CD4-positive, alpha-beta memory T cell (primary cell): ENCODE measurements around the gene AGTRAP. TPM values are rescaled to one million over a fixed set of nuclear protein-coding genes. Genes with fewer than 3 reads are reported as not detected.

ENCODE experiments used
- CTCF ChIA-PET: fragments of 350-600 bp; sonication (Branson Sonifier 250); formaldehyde crosslinking; loops from one replicate; lab custom pipeline; 2021; ENCODE audit warnings: inconsistent platforms; ENCODE audit not compliant: partially characterized antibody; lab: Charles Lee
- POLR2A ChIA-PET: fragments of 350-600 bp; sonication (Branson Sonifier 250); formaldehyde crosslinking; loops from one replicate; lab custom pipeline; 2021; ENCODE audit not compliant: partially characterized antibody; lab: Charles Lee
- DNase-seq, 5 donors: peaks; one replicate each; pipeline versions ENCODE4 v3.0.0 to v3.0.0-alpha.2; 2020 to 2022; ENCODE audit warnings: mixed read lengths in 1 of 5
- H3K27ac ChIP-seq: one replicate; pipeline ENCODE4 v1.7.0; 2013; ENCODE audit warnings: low read depth, low read length
- H3K27me3 ChIP-seq: 2 replicates; pipeline ENCODE4 v1.7.0; 2013; ENCODE audit warnings: mild to moderate bottlenecking, low read length, moderate library complexity; ENCODE audit not compliant: insufficient read depth
- H3K36me3 ChIP-seq: 2 replicates; pipeline ENCODE4 v1.7.0; 2013; ENCODE audit warnings: mild to moderate bottlenecking, low read length, moderate library complexity; ENCODE audit not compliant: insufficient read depth
- H3K4me1 ChIP-seq: 2 replicates; pipeline ENCODE4 v1.7.0; 2013; ENCODE audit warnings: mild to moderate bottlenecking, low read length, moderate library complexity; ENCODE audit not compliant: insufficient read depth
- H3K4me3 ChIP-seq, 2 donors: one replicate each; pipeline ENCODE4 v1.7.0; 2013; ENCODE audit warnings: low read length in 2 of 2, mild to moderate bottlenecking in 1 of 2
- H3K9me3 ChIP-seq, 2 donors: one replicate each; pipeline ENCODE4 v1.7.0; 2013; ENCODE audit warnings: low read length in 2 of 2, control low read depth in 1 of 2; ENCODE audit not compliant: control insufficient read depth in 1 of 2
- H3K27ac Mint-ChIP-seq, 7 donors: one replicate each; pipeline ENCODE4 v1.8.0; 2020 to 2021; ENCODE audit warnings: mixed read lengths in 7 of 7, mild to moderate bottlenecking in 6 of 7, inconsistent platforms in 3 of 7, moderate library complexity in 3 of 7
- H3K27me3 Mint-ChIP-seq, 2 donors: one replicate each; pipeline ENCODE4 v1.8.0; 2020 to 2021; ENCODE audit warnings: mixed read lengths in 2 of 2
- H3K36me3 Mint-ChIP-seq, 2 donors: one replicate each; pipeline ENCODE4 v1.8.0; 2020 to 2021; ENCODE audit warnings: mixed read lengths in 2 of 2, inconsistent platforms in 1 of 2, mild to moderate bottlenecking in 1 of 2
- H3K4me1 Mint-ChIP-seq, 4 donors: one replicate each; pipeline ENCODE4 v1.8.0; 2020 to 2021; ENCODE audit warnings: mixed read lengths in 4 of 4, mild to moderate bottlenecking in 1 of 4
- H3K4me3 Mint-ChIP-seq, 8 donors: one replicate each; pipeline ENCODE4 v1.8.0; 2020 to 2021; ENCODE audit warnings: mixed read lengths in 8 of 8, mild to moderate bottlenecking in 7 of 8, moderate library complexity in 6 of 8, inconsistent platforms in 3 of 8
- H3K9me3 Mint-ChIP-seq, 8 donors: one replicate each; pipeline ENCODE4 v1.8.0; 2020 to 2021; ENCODE audit warnings: mixed read lengths in 8 of 8, mild to moderate bottlenecking in 5 of 8, inconsistent platforms in 3 of 8, moderate library complexity in 1 of 8
- intact Hi-C: fragments of 100-400 bp; cut with micrococcal nuclease; formaldehyde crosslinking; loops from one replicate; pipeline ENCODE4 v1.15.1; 2023
- polyA plus RNA-seq, 2 donors: library from polyadenylated mRNA; unstranded; fragments of 300-500 nt; fragmentation: Illumina TruSeq; gene quantifications; one replicate each; pipeline ENCODE4 v1.2.3, GENCODE V29; 2021
- total RNA-seq, 2 experiments: library from RNA; stranded (reverse); gene quantifications; one replicate each; pipeline ENCODE4 v1.2.3, GENCODE V29; 2021

AGTRAP gene
- total RNA-seq: 10 to 100 TPM; 19.0 to 21.7 TPM
- 10 to 100 TPM; 53.4 to 76.9 TPM for polyA plus RNA-seq

DNA sequence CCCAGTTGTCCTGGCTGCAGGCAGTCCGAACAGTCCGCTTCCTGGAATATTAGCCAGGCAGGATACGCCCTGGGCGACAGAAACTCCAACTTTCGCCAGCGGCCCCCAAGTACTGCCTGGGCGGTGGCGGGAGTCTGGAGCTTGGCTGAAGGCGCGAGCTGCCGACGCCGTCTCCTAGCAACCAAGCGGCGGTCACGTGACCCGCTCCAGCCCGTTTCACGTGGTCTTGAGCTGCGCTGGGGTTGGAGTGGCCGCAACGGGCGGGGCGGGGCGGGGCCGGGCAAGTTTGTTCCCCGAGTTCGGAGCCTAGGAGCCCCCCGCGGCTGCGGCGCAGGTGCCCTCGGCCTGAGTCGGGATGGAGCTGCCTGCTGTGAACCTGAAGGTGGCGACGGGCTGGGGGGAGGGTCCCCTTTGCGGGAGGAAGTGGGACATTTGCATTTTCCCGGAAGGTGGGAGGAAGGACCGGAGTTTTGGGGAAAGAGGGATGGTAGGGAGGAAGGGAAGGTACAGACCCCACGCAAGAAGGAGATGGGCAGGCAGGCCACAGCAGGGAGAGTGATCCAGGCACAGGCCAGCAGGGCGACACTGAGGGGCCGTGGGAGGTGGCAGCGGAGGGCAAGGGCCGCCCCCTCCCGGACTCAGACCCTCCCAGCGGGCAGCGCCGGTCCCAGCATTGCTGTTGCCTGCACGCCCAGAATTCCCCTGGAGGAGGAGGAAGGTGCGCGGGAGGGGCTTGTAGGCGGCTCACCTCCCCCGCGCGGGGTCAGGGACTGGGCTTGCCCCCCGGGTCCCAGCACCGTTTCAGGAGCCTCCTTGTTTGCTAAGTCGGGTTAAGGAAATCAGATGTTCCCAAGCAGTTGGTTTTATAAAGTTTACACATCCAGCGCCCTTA is at the start of gene AGTRAP:
TSS of gene AGTRAP (plus strand) at position 283 of the 892 bp plus-strand sequence. CDS start at position 356, 73 bp downstream.
- no peaks in the 10 kb centered on the region for H3K9me3 Mint-ChIP-seq
- Histone ChIP-seq H3K9me3 (no peaks in the 10 kb centered on the region), H3K4me3 (peak within 1 kb of the TSS; percentile 84 to 93), H3K27ac (peak within 1 kb of the TSS; percentile 81), H3K27me3 (no peaks in the 10 kb centered on the region), H3K4me1 (peaks cover 60% of the 10 kb centered on the region), H3K36me3 (no peaks in the 10 kb centered on the region)
- no peaks in the 10 kb centered on the region for H3K27me3 Mint-ChIP-seq
- ChIA-PET POLR2A (interaction anchor here (0.6 to 4.4 kb wide), 13 partner anchors 8 to 723 kb away, joined by 3 to 31 read pairs (median 4); partner anchors contain the start of genes CLCN6, FBXO44, FBXO6 and MTHFR), CTCF (interaction anchor here (0.8 to 3.6 kb wide), 8 partner anchors 8 to 92 kb away, joined by 3 to 20 read pairs (median 3); partner anchors contain the start of gene FBXO6)
- DNase-seq: peak; percentile 77 to 89 (median 79)
- peak within 1 kb of the TSS; percentile 89 to 97 (median 92) for H3K4me3 Mint-ChIP-seq
- peaks cover 39 to 81% (median 56%) of the 10 kb centered on the region in 4 donors for H3K4me1 Mint-ChIP-seq
- peak within 1 kb of the TSS; percentile 44 to 93 (median 87) for H3K27ac Mint-ChIP-seq
- intact Hi-C loops: loop anchor here (2.0 kb wide), 2 partner anchors 17 to 71 kb away; partner anchors contain the start of gene CLCN6
- H3K36me3 Mint-ChIP-seq: peaks cover 0 to 2% of the 10 kb centered on the region in 2 donors

DNA sequence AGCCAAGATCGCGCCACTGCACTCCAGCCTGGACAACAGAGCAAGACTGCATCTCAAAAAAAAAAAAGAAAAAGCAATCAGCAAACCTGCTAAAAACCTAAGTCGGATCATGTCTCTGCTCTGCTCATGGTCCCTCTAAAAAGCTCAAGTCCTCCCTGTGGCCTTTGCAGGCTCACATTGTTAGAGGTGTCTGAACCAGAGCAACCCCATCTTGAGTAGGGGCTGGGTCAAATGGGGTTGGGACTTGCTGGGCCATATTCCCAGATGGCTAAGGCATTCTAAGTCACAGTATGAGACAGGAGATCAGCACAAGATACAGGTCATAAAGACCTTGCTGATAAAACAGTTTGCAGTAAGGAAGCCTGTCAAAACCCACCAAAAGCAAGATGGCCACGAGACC is 47.4 kb upstream of the AGTRAP start:
- CTCF ChIA-PET: no interaction called here
- H3K27me3 ChIP-seq: no peaks in the 10 kb centered on the region
- intact Hi-C loops: no loop called here
- Mint-ChIP-seq H3K27ac (no peak overlapping the region), H3K4me1 (peaks cover 13 to 26% (median 21%) of the 10 kb centered on the region in 4 donors), H3K36me3 (no peaks in the 10 kb centered on the region), H3K27me3 (peaks cover 25 to 31% of the 10 kb centered on the region in 2 donors), H3K4me3 (no peak overlapping the region), H3K9me3 (peaks cover 0 to 2% (median 0%) of the 10 kb centered on the region in 8 donors)
- H3K4me1 ChIP-seq: peaks cover 27% of the 10 kb centered on the region
- no peak overlapping the region for H3K27ac ChIP-seq
- H3K9me3 ChIP-seq: no peaks in the 10 kb centered on the region
- POLR2A ChIA-PET: no interaction called here
- H3K36me3 ChIP-seq: no peaks in the 10 kb centered on the region
- no peak for DNase-seq
- H3K4me3 ChIP-seq: no peak overlapping the region

DNA sequence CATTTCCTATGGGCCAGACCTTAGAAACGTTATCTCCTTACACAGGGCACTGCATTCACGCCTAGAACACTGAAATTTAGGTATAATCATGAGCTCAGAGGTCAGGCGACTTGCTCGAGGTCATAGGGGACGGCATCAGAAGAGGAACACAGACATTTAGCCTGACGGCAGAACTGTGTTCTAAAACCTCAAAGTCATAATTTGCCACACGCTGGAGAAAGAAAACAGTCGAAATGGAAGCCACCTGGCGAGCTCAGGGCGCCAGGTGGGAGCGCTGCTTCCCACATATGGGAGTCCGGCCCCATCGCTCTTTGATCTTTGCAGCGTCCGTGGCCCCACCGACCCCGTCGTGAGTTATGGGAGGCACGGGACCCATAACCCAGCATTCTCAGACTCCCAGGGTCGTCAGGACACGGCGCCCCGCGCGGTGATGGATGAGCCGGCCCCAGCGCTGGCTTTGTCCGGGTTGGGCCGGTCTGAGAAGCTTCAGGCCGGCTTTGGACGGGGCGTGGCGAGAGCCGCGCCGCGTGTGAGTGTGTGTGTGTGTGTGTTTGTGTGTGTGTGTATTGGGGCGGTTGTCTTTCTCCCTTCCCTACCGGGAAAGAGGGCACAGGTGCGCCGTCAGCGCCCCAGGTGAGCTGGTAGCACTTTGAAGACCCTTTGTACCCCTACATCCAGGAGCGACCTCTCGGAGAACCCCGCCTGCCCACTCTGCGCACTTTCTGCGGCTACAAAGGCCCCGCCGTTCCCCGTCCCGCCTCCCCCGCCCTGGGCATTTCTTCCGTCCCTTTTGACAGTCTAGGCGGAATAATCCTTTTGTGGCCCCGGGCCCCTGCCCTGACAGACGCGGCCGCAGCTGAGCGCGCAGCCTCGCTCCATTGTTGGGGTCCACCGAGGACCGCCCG is 45.3 kb upstream of the AGTRAP start:
- peaks cover 27% of the 10 kb centered on the region for H3K4me1 ChIP-seq
- H3K27me3 ChIP-seq: no peaks in the 10 kb centered on the region
- DNase-seq: no peak
- H3K36me3 Mint-ChIP-seq: no peaks in the 10 kb centered on the region
- H3K4me1 Mint-ChIP-seq: peaks cover 15 to 31% (median 25%) of the 10 kb centered on the region in 4 donors
- CTCF ChIA-PET: interaction anchor here (1.1 to 1.5 kb wide), 2 partner anchors 20 to 37 kb away, joined by 3 to 5 read pairs; partner anchors contain the start of gene FBXO2
- no peak overlapping the region for H3K4me3 ChIP-seq
- H3K4me3 Mint-ChIP-seq: peak overlapping the region in 7 of 8 donors; percentile 54 to 82 (median 69)
- H3K9me3 Mint-ChIP-seq: peaks cover 0 to 2% (median 0%) of the 10 kb centered on the region in 8 donors
- peaks cover 28 to 36% of the 10 kb centered on the region in 2 donors for H3K27me3 Mint-ChIP-seq
- peak overlapping the region in 1 of 7 donors; percentile 66 for H3K27ac Mint-ChIP-seq
- H3K9me3 ChIP-seq: no peaks in the 10 kb centered on the region
- no peaks in the 10 kb centered on the region for H3K36me3 ChIP-seq
- POLR2A ChIA-PET: interaction anchor here (1.2 to 1.3 kb wide), 3 partner anchors 9 to 29 kb away, joined by 3 to 6 read pairs (median 4); partner anchors contain the start of genes FBXO6 and MAD2L2
- no peak overlapping the region for H3K27ac ChIP-seq
- intact Hi-C loops: no loop called here

- Histone ChIP-seq H3K9me3 (no peaks in the 10 kb centered on the region), H3K4me3 (no peak within 1 kb of the TSS), H3K4me1 (peaks cover 27% of the 10 kb centered on the region), H3K27me3 (no peaks in the 10 kb centered on the region), H3K36me3 (no peaks in the 10 kb centered on the region), H3K27ac (no peak within 1 kb of the TSS)
- intact Hi-C loops: no loop called here
- H3K27ac Mint-ChIP-seq: peak within 1 kb of the TSS in 2 of 7 donors; percentile 66 to 85
- H3K4me3 Mint-ChIP-seq: peak within 1 kb of the TSS in 7 of 8 donors; percentile 35 to 84 (median 69)
- peaks cover 0 to 2% (median 0%) of the 10 kb centered on the region in 8 donors for H3K9me3 Mint-ChIP-seq
- ChIA-PET CTCF (no interaction called here), POLR2A (interaction anchor here (1.2 to 1.3 kb wide), 2 partner anchors 10 to 28 kb away, joined by 3 to 4 read pairs; partner anchors contain the start of gene MAD2L2)
- H3K27me3 Mint-ChIP-seq: peaks cover 29 to 36% of the 10 kb centered on the region in 2 donors
- peaks cover 15 to 31% (median 25%) of the 10 kb centered on the region in 4 donors for H3K4me1 Mint-ChIP-seq
- DNase-seq: peak in 1 of 5 donors; percentile 6
- H3K36me3 Mint-ChIP-seq: no peaks in the 10 kb centered on the region
Observed at GRCh38 chr1:11691302-11691914, 44.5 kb upstream of the AGTRAP start, which contains the start of gene DRAXIN. Gene DRAXIN, plus strand, starts transcription at chr1:11691710. Its CDS starts 14,549 bp downstream, at chr1:11706259.

- H3K9me3 Mint-ChIP-seq: peaks cover 0 to 2% (median 0%) of the 10 kb centered on the region in 8 donors
- H3K27me3 Mint-ChIP-seq: peaks cover 29 to 36% of the 10 kb centered on the region in 2 donors
- POLR2A ChIA-PET: interaction anchor here (1.9 kb wide), 1 partner anchor 10 kb away, joined by 8 read pairs; no protein-coding TSS in a partner anchor
- peak overlapping the region in 1 of 7 donors; percentile 85 for H3K27ac Mint-ChIP-seq
- CTCF ChIA-PET: no interaction called here
- intact Hi-C loops: no loop called here
- Histone ChIP-seq H3K36me3 (no peaks in the 10 kb centered on the region), H3K27ac (no peak overlapping the region), H3K4me3 (no peak overlapping the region), H3K27me3 (no peaks in the 10 kb centered on the region), H3K9me3 (no peaks in the 10 kb centered on the region), H3K4me1 (peaks cover 27% of the 10 kb centered on the region)
- H3K4me3 Mint-ChIP-seq: peak overlapping the region in 7 of 8 donors; percentile 19 to 84 (median 69)
- DNase-seq: no peak
- H3K4me1 Mint-ChIP-seq: peaks cover 15 to 31% (median 25%) of the 10 kb centered on the region in 4 donors
- H3K36me3 Mint-ChIP-seq: no peaks in the 10 kb centered on the region
Observed at GRCh38 chr1:11691928-11692711, 43.8 kb upstream of the AGTRAP start.
